Memory B cell (primary cell): Measurements from ENCODE around the gene DCAKD.

ENCODE experiments used
- ATAC-seq: fragments of 150-1000 bp; cut with Tn5 transposase; 2 replicates; pipeline ENCODE4 v1.10.0; 2021; ENCODE audit warnings: low read depth, mild to moderate bottlenecking, moderate library complexity
- DNase-seq, 2 donors: peaks; one replicate each; pipeline ENCODE4 v3.0.0; 2022; ENCODE audit warnings: low spot score in 2 of 2
- H3K27ac Mint-ChIP-seq: one replicate; pipeline ENCODE4 v1.8.0; 2022; ENCODE audit warnings: mild to moderate bottlenecking, moderate library complexity, mixed read lengths
- H3K27me3 Mint-ChIP-seq: one replicate; pipeline ENCODE4 v1.8.0; 2022; ENCODE audit warnings: mixed read lengths
- H3K36me3 Mint-ChIP-seq: one replicate; pipeline ENCODE4 v1.8.0; 2022; ENCODE audit warnings: mild to moderate bottlenecking, mixed read lengths
- H3K4me1 Mint-ChIP-seq: one replicate; pipeline ENCODE4 v1.8.0; 2022; ENCODE audit warnings: mixed read lengths
- H3K4me3 Mint-ChIP-seq: one replicate; pipeline ENCODE4 v1.8.0; 2022; ENCODE audit warnings: mild to moderate bottlenecking, moderate library complexity, mixed read lengths
- H3K9me3 Mint-ChIP-seq: one replicate; pipeline ENCODE4 v1.8.0; 2022; ENCODE audit warnings: mixed read lengths

Gene DCAKD, protein sequence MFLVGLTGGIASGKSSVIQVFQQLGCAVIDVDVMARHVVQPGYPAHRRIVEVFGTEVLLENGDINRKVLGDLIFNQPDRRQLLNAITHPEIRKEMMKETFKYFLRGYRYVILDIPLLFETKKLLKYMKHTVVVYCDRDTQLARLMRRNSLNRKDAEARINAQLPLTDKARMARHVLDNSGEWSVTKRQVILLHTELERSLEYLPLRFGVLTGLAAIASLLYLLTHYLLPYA

DNA sequence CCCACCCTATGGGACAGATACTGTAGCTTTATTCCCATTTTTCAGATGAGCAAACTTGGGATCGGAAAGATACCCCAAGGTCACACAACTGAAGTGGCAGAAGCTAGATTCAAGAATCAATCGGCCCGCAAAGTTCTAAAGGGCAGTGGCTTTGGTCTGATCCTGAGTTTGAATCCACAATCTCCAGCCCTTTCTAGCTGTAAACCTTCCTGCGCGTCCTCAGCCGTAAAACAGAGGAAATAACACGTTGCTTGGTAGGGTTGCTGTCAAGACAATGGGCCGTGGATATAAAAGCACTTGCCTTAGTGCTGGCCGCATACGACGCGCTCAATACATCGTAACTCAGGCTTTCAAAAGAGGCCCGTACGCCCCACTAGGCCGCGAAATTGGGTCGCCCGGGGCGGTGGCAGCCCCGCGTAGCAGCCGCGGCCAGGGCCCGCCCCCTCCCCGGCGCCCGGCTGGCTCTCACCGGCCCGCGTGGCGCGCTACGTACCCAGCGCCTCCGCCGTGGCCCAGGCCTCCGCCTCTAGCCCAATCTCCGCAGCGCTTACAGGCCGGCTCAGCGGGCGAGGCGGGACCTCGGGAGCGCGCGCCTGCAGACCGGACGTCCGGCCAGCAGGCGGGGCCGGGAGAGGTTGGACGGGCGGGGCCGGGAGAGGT lies at the start of gene DCAKD:
Gene DCAKD, minus strand, starts transcription at position 573 of the 660 bp plus-strand sequence. CDS start 16,747 bp downstream, outside the sequence.
- H3K9me3 Mint-ChIP-seq, result no peaks in the 10 kb centered on the region
- H3K36me3 Mint-ChIP-seq, result no peaks in the 10 kb centered on the region
- peak within 1 kb of the TSS; percentile 95 for H3K27ac Mint-ChIP-seq
- no peaks in the 10 kb centered on the region for H3K27me3 Mint-ChIP-seq
- ATAC-seq (peak; percentile 97), DNase-seq (peak; percentile 73 to 84)
- H3K4me1 Mint-ChIP-seq, result peaks cover 19% of the 10 kb centered on the region
- H3K4me3 Mint-ChIP-seq, result peak within 1 kb of the TSS; percentile 89

DNA sequence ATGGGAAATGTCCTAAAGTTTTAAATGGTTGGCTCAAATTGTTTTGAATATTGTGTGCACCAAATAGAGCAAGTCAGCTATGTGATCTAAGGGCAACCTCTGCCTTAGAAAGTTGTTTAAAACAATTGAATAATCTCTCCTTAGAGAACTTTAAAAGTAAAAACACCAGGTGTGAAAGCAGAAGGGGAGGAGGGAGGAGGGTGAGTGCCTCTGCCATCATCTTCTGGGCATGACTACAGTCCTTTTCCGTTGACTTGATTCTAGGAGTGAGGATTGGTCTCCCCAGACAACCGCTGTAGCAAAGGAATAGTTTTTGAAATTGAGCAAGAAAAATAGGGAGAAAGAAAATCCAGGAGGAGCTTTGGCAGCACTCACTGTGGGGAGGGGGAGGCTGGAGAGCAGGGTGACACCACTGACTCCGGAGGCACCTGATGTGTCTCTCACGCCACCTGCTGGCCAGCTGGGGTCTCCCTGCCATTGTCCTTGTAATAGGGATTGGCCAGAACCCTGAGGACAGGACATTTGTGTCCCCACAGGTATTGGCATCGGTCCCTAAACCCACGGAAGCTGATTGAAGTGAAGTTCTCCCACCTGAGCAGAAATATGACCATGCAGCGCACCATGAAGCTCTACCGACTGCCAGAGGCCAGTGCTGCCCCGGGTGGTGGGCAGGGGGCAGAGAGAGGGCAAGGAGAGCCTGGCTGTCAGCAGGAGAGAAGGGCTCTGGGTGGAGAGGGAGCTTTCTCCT lies 47.6 kb upstream of the DCAKD start:
- H3K4me1 Mint-ChIP-seq, result no peaks in the 10 kb centered on the region
- H3K36me3 Mint-ChIP-seq, result peaks cover 35% of the 10 kb centered on the region
- DNase-seq (peak; percentile 56 to 74), ATAC-seq (peak; percentile 95)
- H3K4me3 Mint-ChIP-seq, result no peak overlapping the region
- H3K27me3 Mint-ChIP-seq, result no peaks in the 10 kb centered on the region
- H3K9me3 Mint-ChIP-seq, result no peaks in the 10 kb centered on the region
- H3K27ac Mint-ChIP-seq, result no peak overlapping the region

DNA sequence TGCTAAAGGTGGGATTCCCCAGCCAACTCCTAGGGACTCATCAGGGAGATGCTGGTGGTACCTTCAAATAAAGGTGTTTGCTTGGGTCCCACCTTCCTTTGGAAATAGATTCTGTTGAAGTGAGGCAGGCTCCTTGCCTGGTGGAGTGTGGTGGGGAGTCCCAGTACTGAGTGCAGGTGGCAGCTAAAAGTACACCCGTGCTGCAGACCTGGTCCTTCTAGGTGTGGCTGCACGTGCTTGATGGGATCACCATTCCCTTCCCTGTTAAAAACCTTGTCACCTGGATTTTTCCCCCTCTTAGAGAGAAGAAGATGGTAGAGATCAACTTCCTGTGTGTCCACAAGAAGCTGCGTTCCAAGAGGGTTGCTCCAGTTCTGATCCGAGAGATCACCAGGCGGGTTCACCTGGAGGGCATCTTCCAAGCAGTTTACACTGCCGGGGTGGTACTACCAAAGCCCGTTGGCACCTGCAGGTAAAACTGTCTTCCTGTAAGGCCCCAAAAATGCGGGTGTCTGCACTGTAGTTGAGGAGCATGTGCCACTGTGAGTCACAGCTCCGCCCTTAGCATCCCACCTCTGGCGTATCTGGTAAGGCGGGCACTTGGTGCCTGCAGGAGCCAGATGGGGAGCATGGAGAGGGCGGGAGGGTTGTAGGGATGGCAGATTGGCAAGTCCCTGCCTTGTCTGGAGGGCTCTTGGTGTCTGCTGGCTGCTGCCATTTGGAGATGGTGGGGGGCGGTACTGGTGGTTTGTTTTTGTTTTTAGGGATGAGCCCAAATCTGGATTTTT lies 46.8 kb upstream of the DCAKD start:
- Mint-ChIP-seq H3K36me3 (peaks cover 30% of the 10 kb centered on the region), H3K9me3 (no peaks in the 10 kb centered on the region), H3K27ac (no peak overlapping the region), H3K4me1 (no peaks in the 10 kb centered on the region), H3K27me3 (no peaks in the 10 kb centered on the region), H3K4me3 (no peak overlapping the region)
- no peak for DNase-seq
- no peak for ATAC-seq

DNA sequence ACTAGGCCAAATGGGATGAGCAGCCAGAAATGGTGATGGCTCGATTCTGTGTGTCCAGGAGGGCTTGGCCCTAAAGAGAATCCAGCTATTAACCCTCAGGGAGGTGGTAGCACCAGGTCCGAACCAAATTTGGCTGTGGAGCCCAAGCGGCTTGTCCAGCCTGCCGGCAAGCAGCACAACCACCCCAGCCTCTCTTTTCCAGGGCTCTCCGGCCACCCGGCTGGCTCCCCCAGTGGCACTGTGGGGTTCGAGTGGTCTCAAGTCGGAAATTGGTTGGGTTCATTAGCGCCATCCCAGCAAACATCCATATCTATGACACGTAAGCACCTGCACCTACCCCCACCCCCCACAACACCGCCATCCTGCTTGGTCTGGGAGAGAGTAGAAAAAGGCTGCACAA lies 45.5 kb upstream of the DCAKD start:
- no peaks in the 10 kb centered on the region for H3K9me3 Mint-ChIP-seq
- no peak overlapping the region for H3K4me3 Mint-ChIP-seq
- H3K27ac Mint-ChIP-seq, result no peak overlapping the region
- no peak for DNase-seq
- H3K4me1 Mint-ChIP-seq, result no peaks in the 10 kb centered on the region
- no peak for ATAC-seq
- H3K27me3 Mint-ChIP-seq, result no peaks in the 10 kb centered on the region
- peaks cover 28% of the 10 kb centered on the region for H3K36me3 Mint-ChIP-seq

DNA sequence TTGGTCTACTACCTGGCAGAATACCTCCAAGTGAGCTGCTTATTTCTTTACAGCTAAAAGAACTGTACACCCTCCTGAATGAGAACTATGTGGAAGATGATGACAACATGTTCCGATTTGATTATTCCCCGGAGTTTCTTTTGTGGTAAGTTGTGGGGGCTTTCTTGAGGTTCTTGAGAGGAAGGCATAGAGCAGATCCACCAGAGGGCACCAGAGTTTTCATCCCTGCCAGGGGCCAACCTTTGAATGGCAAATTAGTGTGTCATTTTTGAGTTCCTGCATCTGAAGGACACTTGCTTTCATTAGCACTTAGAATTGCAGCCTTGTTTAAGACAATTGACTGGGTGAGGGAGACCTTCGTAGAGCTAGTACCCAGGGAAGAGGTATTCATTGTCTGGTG lies 44.7 kb upstream of the DCAKD start:
- no peaks in the 10 kb centered on the region for H3K9me3 Mint-ChIP-seq
- ATAC-seq (peak; percentile 37), DNase-seq (no peak)
- no peak overlapping the region for H3K4me3 Mint-ChIP-seq
- peaks cover 2% of the 10 kb centered on the region for H3K4me1 Mint-ChIP-seq
- H3K36me3 Mint-ChIP-seq, result peaks cover 30% of the 10 kb centered on the region
- no peaks in the 10 kb centered on the region for H3K27me3 Mint-ChIP-seq
- H3K27ac Mint-ChIP-seq, result no peak overlapping the region

DNA sequence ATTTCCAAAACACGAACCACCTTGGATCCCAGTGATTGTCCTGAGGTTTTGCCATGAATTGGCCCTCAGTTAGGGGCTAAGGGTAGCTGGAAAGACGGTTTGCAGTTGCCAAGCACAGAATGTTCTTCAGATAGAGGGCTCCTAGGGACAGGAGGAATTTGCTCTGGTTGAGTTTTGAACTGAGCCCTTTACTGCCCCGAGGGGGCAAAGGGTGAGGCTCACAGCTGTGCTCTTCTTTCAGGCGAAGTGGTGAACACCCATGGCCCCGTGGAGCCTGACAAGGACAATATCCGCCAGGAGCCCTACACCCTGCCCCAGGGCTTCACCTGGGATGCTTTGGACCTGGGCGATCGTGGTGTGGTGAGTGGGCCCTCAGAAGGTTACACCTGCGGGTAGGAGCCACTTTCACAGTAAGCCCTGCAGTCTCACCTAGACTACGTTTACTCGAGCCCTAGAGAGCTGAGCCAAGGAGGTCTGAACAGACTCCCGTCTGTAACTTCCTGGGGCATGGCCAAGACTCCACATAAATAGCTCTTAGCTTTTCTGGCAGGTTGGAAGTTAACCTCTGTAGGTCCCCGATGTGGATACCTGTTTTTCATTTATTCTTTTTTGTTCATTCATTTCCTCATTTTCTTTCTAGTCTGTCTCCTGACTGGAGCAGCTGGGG lies 42.1 kb upstream of the DCAKD start:
- no peak overlapping the region for H3K27ac Mint-ChIP-seq
- no peak for ATAC-seq
- no peaks in the 10 kb centered on the region for H3K27me3 Mint-ChIP-seq
- no peaks in the 10 kb centered on the region for H3K9me3 Mint-ChIP-seq
- no peak for DNase-seq
- H3K4me3 Mint-ChIP-seq, result no peak overlapping the region
- peaks cover 35% of the 10 kb centered on the region for H3K36me3 Mint-ChIP-seq
- H3K4me1 Mint-ChIP-seq, result peaks cover 3% of the 10 kb centered on the region

DNA sequence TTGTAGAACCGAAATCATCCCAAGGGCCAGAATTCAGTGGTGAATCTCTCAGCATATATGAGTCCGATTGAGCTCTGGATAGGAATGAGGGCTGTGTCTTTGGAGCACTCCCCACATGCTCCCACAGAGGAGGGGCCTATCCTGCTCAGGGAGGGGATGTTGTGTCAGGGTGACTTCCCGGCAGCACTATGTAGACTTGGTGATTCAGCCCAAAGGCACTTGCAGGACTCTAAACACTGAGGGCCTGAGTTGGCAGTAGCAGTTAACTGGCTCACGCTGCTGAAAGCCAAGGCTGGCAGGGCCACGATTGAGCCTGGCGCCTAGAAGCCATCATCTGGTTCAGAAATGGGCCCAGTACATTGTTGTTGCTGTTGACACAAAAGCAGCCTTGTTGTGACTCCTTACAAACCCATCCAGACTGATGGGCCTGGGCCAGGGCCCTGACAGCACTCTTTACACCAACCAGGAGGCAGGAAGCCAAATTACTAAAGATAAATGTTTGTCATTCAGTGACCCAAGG lies 41.5 kb upstream of the DCAKD start:
- DNase-seq, result no peak
- Mint-ChIP-seq H3K36me3 (peaks cover 35% of the 10 kb centered on the region), H3K4me3 (no peak overlapping the region)

DNA sequence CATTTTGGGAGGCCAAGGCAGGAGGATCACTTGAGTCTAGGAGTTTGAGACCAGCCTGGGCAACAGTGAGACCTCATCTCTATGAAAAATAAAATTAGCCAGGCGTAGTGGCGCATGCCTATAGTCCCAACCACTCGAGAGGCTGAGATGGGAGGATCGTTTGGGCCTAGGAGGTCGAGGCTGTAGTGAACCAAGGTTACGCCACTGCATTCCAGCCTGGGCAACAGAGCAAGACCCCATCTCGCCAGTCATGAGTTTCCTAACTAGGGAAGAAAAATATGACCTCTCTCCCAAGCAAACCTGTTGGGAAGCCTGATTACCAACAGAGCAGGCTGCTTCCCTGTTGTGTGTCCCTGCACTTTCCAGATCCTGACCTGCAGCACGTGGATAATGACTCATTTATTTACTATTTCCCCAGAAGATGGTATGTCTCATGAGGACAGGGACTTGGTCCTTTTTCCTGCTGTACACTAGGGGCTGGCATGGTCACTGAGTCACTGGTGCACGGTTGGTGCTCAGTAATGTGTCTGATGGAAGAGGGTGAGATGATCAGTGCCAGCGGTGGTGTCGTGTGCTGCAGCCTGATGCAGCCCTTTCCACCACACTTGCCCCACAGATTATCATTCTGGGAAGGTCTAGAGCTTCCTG lies 40.5 kb upstream of the DCAKD start:
- H3K9me3 Mint-ChIP-seq, result no peaks in the 10 kb centered on the region
- H3K4me3 Mint-ChIP-seq, result no peak overlapping the region
- no peaks in the 10 kb centered on the region for H3K27me3 Mint-ChIP-seq
- H3K36me3 Mint-ChIP-seq, result peaks cover 32% of the 10 kb centered on the region
- DNase-seq, result no peak
- no peak overlapping the region for H3K27ac Mint-ChIP-seq
- ATAC-seq, result no peak
- peaks cover 3% of the 10 kb centered on the region for H3K4me1 Mint-ChIP-seq

More for the DNA sequence above, 41.5 kb upstream of the DCAKD start:
- no peak for ATAC-seq
- no peaks in the 10 kb centered on the region for H3K27me3 Mint-ChIP-seq
- no peaks in the 10 kb centered on the region for H3K9me3 Mint-ChIP-seq
- no peak overlapping the region for H3K27ac Mint-ChIP-seq
- peaks cover 3% of the 10 kb centered on the region for H3K4me1 Mint-ChIP-seq

DNA sequence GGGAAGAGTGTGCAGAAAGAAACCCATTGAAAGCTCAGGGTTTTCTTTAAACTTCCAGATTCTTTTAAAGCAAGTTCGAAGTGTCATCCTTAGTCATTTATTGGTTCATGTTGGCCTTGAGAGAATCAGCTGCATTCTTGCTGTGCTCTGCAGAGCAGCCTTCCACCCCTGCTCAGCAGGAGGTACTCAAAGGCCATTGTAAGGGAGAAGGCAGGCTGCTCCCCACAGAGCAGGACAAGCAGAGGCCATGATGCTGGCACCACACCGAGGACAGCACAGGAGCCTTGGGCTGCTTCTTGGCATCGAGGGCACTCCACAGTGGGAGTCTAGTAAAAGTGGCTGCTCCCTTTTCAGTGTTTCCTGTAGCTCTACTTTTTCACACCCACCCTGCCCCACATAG lies 39.3 kb upstream of the DCAKD start:
- H3K36me3 Mint-ChIP-seq, result peaks cover 31% of the 10 kb centered on the region
- DNase-seq, result no peak
- ATAC-seq, result no peak
- H3K27ac Mint-ChIP-seq, result peak overlapping the region; percentile 63
- no peaks in the 10 kb centered on the region for H3K9me3 Mint-ChIP-seq
- H3K4me3 Mint-ChIP-seq, result no peak overlapping the region
- peaks cover 3% of the 10 kb centered on the region for H3K4me1 Mint-ChIP-seq
- H3K27me3 Mint-ChIP-seq, result no peaks in the 10 kb centered on the region

DNA sequence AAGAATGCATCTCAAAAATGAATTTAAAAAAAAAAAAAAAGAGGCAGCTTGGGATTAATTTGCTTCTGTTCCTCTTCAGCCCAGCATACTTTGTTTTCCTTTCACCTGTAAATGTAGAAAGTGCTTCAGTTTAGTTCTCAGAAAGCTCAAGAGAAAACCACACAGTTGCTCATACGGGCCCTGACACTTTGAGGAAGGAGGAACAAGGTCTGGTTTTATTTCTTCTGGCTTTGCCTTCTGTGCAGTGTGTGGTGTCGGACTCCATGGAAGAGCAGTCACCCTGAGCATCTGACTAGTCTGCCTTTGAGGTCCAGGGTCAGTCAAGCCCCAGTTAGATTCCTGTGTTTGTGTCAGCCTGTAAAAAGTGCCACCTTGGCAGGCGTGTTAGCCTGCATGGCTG lies 37.3 kb upstream of the DCAKD start:
- Mint-ChIP-seq H3K36me3 (peaks cover 35% of the 10 kb centered on the region), H3K27ac (no peak overlapping the region), H3K4me3 (no peak overlapping the region), H3K27me3 (no peaks in the 10 kb centered on the region), H3K4me1 (peaks cover 3% of the 10 kb centered on the region), H3K9me3 (no peaks in the 10 kb centered on the region)
- DNase-seq (no peak), ATAC-seq (no peak)

DNA sequence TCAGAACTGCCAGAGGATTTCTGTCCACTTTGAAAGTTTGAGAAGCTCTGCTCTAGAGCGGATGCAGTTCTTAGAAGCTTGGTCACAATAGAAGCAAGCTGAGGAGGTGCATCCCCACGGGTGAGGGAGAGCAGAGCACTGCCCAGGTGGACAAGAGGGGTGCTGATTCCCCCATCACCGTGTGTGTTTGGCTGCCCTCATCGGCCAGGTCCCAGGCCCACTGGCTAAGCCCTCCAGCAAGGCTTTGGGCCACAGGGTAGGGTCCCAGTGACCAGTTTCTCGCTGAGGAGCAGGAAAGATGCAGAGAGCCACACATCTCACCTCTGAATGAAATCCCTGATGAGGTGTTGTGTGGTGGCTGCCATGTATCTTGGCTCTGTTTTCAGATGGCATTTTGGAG lies 36.5 kb upstream of the DCAKD start:
- no peaks in the 10 kb centered on the region for H3K9me3 Mint-ChIP-seq
- H3K4me3 Mint-ChIP-seq, result no peak overlapping the region
- DNase-seq (no peak), ATAC-seq (no peak)
- no peak overlapping the region for H3K27ac Mint-ChIP-seq
- H3K36me3 Mint-ChIP-seq, result peaks cover 32% of the 10 kb centered on the region
- peaks cover 3% of the 10 kb centered on the region for H3K4me1 Mint-ChIP-seq
- H3K27me3 Mint-ChIP-seq, result no peaks in the 10 kb centered on the region

DNA sequence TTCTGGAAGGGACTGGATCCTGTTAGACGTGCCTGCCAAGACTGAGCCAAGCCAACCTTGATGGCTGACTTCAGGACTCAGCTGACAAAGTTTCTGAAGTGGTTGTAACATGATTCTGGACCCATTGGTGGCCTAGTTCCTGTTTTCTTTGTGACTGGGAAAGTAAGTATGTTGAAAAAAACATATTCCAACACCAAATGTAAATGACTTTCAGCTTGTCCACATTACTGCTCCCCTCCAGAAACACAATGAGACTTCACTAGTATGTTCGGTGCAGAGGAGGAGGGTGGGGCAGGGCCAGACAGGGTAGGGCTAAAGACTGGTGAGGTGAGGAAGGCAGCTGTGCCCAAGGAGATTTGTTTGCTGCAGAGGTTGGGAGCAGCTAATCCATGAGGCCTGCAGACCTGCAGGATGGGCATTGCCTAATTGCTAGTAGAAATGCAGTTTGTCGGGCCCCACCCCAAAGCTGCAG lies 36.1 kb upstream of the DCAKD start:
- no peak overlapping the region for H3K27ac Mint-ChIP-seq
- no peak for ATAC-seq

More for the DNA sequence above, 36.1 kb upstream of the DCAKD start:
- no peak overlapping the region for H3K4me3 Mint-ChIP-seq
- H3K4me1 Mint-ChIP-seq, result peaks cover 3% of the 10 kb centered on the region
- H3K27me3 Mint-ChIP-seq, result no peaks in the 10 kb centered on the region
- peaks cover 32% of the 10 kb centered on the region for H3K36me3 Mint-ChIP-seq
- no peak for DNase-seq
- H3K9me3 Mint-ChIP-seq, result no peaks in the 10 kb centered on the region
